ENCODE measurements around the gene B3GLCT.

Gene B3GLCT

DNA sequence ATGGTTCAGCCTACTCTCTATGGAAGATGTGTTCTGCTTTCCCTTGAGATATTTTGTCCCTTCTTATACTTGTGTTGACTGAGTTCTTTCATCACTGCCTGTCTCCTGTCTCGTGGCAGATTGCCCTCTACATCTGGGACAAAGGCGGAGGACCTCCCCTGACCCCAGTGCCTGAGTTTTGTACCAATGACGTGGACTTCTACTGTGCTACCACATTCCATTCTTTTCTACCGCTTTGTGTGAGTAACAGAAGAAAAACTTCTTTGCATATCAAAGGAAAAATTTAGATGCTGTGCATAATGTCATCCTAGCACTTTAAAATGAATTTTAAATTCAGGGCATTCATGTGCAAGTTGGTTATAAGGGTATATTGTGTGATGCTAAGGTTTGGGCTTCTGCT, 74.6 kb downstream of the B3GLCT start:
- Mint-ChIP-seq H3K4me3 (no peak overlapping the region), H3K36me3 (peaks cover 58% of the 10 kb centered on the region), H3K4me1 (no peaks in the 10 kb centered on the region), H3K9me3 (peaks cover 11% of the 10 kb centered on the region), H3K27me3 (no peaks in the 10 kb centered on the region), H3K27ac (no peak overlapping the region)

- Mint-ChIP-seq H3K27ac (no peak overlapping the region), H3K36me3 (peaks cover 53% of the 10 kb centered on the region), H3K4me1 (no peaks in the 10 kb centered on the region), H3K27me3 (no peaks in the 10 kb centered on the region), H3K9me3 (peaks cover 7% of the 10 kb centered on the region), H3K4me3 (no peak overlapping the region)
Measured at GRCh38 chr13:31276421-31276820, 76.6 kb downstream of the B3GLCT start.

- Mint-ChIP-seq H3K9me3 (peaks cover 7% of the 10 kb centered on the region), H3K27ac (no peak overlapping the region), H3K27me3 (no peaks in the 10 kb centered on the region), H3K4me3 (no peak overlapping the region), H3K36me3 (peaks cover 47% of the 10 kb centered on the region), H3K4me1 (no peaks in the 10 kb centered on the region)
Measured at GRCh38 chr13:31278869-31279268, 79.1 kb downstream of the B3GLCT start.

DNA sequence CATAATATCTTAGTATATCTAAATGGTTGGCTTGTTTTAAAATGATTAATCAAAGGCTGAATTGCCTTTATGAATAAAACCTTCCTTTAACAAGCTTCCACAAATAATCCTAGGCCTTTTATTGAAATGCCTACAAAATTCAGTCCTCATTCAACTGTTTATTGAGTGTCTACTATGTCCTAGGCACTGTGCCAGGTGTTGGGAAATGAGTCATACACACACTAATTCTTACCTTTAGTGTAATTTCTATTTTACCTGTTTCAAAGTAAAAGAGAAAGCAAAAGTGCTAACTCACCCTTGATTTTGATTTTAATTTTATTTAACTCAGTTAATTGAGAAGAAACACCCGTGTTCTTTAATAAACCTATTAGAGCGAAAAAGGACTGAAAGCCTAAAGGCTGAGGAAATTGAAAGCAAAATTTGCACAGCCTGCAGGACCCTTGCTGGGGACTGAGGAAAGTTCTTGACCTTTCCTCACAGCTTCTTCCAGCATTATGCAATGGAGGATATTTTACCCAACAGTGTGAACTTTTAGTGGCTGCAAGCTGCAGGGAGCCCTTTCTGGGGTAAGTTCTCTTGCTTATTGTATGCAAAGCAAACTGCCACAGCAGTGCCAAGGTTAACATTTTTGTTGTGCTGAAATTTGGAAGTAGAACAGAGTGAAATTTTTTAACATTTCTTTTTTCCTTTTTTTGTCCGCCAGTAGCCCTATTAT, 83.1 kb downstream of the B3GLCT start:
- peaks cover 27% of the 10 kb centered on the region for H3K9me3 Mint-ChIP-seq
- H3K4me3 Mint-ChIP-seq: no peak overlapping the region
- H3K4me1 Mint-ChIP-seq: no peaks in the 10 kb centered on the region
- peaks cover 36% of the 10 kb centered on the region for H3K36me3 Mint-ChIP-seq
- no peak overlapping the region for H3K27ac Mint-ChIP-seq
- no peaks in the 10 kb centered on the region for H3K27me3 Mint-ChIP-seq

DNA sequence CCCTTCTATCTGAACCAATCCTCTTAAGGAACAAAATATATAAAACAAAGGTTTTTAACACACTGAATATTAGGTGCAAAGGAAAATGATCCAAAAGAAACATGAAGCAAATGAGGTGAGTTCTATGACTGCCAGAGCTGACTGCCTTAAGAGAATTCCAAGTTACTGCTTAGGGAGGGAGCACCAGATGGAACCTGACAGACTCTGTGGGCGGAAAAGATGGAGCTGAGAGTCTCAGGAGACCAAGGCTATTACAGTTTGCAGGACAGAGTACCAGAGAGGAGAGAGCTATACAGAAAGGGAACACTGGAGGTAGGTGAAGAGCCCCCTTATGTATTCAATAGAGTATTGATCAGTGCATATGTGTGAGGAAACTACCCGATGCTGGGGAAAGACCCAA, 87.2 kb downstream of the B3GLCT start:
- Mint-ChIP-seq H3K27ac (no peak overlapping the region), H3K9me3 (peaks cover 32% of the 10 kb centered on the region), H3K27me3 (no peaks in the 10 kb centered on the region), H3K36me3 (peaks cover 54% of the 10 kb centered on the region), H3K4me1 (no peaks in the 10 kb centered on the region), H3K4me3 (no peak overlapping the region)

DNA sequence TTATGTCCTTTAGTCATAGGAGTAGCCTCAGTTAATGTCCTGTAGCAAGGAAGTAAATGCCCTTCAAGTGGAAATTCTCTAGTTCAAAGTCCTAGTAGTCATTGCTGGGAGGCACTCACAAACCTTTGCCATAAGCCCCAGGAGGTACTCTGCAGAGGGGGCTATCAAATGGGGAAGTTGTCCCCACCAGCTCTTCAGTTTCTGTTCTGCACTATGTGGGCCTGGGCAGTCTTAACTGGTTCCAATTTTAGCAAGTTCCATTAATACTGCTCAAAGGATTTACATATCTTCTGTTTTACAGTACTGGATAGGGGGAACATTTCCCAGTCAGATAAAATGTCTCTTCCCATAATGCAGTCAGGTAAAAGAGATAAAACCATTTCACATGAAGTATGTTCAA, 101.3 kb downstream of the B3GLCT start:
- H3K36me3 Mint-ChIP-seq: peaks cover 47% of the 10 kb centered on the region

GRCh38 chr13:31310356-31310755, 110.6 kb downstream of the B3GLCT start:
- Mint-ChIP-seq H3K4me3 (no peak overlapping the region), H3K9me3 (peaks cover 38% of the 10 kb centered on the region), H3K27me3 (no peaks in the 10 kb centered on the region), H3K36me3 (peaks cover 44% of the 10 kb centered on the region), H3K27ac (no peak overlapping the region), H3K4me1 (no peaks in the 10 kb centered on the region)

More for the DNA sequence above, 101.3 kb downstream of the B3GLCT start:
- H3K4me1 Mint-ChIP-seq: no peaks in the 10 kb centered on the region
- no peak overlapping the region for H3K27ac Mint-ChIP-seq
- H3K9me3 Mint-ChIP-seq: peaks cover 26% of the 10 kb centered on the region
- H3K27me3 Mint-ChIP-seq: no peaks in the 10 kb centered on the region
- no peak overlapping the region for H3K4me3 Mint-ChIP-seq

DNA sequence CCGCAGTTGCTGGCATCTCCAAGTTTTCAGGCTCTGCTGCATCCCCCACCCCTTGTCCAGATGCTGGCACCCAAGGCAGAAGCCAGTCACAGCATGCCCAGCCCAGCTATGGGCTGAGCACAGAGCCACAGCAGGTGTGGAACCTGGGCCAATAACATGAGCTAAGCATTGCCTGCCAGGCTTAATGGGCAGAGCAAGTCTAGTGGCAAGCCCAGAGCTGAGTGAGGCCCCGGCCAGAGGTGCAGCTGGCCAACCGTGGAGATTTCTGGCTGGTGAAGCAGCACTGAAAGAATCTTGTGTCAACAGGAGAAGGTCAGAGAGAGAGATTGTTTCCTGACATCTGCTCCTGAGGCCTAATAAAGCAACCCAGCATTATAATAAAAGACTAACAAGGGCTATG, 111.0 kb downstream of the B3GLCT start:
- Mint-ChIP-seq H3K4me1 (no peaks in the 10 kb centered on the region), H3K36me3 (peaks cover 44% of the 10 kb centered on the region), H3K27me3 (no peaks in the 10 kb centered on the region), H3K4me3 (no peak overlapping the region), H3K27ac (no peak overlapping the region), H3K9me3 (peaks cover 38% of the 10 kb centered on the region)

DNA sequence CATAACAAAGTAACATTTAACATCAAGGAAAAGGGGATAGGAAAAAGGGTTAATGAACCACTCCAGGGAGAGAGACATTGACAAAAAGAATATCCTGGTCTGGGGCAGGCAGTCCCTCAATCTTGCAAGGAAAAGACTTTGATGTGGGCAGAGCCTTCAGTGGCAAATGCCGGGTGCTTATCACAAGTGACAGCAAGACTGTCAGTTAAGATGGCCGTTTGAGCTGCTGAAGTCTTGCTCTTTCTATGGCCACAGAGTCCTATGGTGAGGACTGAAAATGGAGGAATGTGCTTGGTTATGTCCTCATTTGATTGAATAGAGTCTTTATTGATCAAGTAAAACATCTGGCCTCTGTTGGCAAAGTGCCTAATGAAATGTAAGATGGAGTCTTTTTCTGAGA, 112.1 kb downstream of the B3GLCT start:
- Mint-ChIP-seq H3K4me1 (no peaks in the 10 kb centered on the region), H3K9me3 (peaks cover 38% of the 10 kb centered on the region), H3K4me3 (no peak overlapping the region), H3K27me3 (no peaks in the 10 kb centered on the region), H3K27ac (no peak overlapping the region), H3K36me3 (peaks cover 44% of the 10 kb centered on the region)

DNA sequence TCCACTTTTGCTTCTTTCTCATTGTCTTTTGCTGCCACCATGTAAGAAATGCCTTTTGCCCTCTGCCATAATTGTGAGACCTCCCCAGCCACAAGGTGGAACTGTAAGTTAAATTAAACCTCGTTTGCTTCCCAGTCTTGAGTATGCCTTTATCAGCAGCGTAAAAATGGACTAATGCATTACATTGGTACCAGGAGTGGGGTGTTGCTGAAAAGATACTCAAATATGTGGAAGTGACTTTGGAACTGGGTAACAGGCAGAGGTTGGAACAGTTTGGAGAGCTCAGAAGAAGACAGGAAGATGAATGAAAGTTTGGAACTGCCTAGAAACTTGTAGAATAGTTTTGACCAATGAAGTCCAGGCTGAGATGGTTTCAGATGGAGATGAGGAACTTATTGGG, 115.2 kb downstream of the B3GLCT start:
- Mint-ChIP-seq H3K4me1 (no peaks in the 10 kb centered on the region), H3K27ac (no peak overlapping the region), H3K4me3 (no peak overlapping the region), H3K36me3 (peaks cover 41% of the 10 kb centered on the region), H3K27me3 (no peaks in the 10 kb centered on the region), H3K9me3 (peaks cover 29% of the 10 kb centered on the region)

- H3K4me3 Mint-ChIP-seq: no peak overlapping the region
- no peak overlapping the region for H3K27ac Mint-ChIP-seq
- no peaks in the 10 kb centered on the region for H3K4me1 Mint-ChIP-seq
- peaks cover 17% of the 10 kb centered on the region for H3K36me3 Mint-ChIP-seq
- H3K9me3 Mint-ChIP-seq: no peaks in the 10 kb centered on the region
- H3K27me3 Mint-ChIP-seq: no peaks in the 10 kb centered on the region
Measured at GRCh38 chr13:31320946-31321345, 121.2 kb downstream of the B3GLCT start.

GRCh38 chr13:31321457-31321856, 121.7 kb downstream of the B3GLCT start:
- peaks cover 18% of the 10 kb centered on the region for H3K36me3 Mint-ChIP-seq
- H3K9me3 Mint-ChIP-seq: no peaks in the 10 kb centered on the region
- H3K4me3 Mint-ChIP-seq: no peak overlapping the region
- H3K27me3 Mint-ChIP-seq: no peaks in the 10 kb centered on the region
- H3K4me1 Mint-ChIP-seq: no peaks in the 10 kb centered on the region
- no peak overlapping the region for H3K27ac Mint-ChIP-seq

DNA sequence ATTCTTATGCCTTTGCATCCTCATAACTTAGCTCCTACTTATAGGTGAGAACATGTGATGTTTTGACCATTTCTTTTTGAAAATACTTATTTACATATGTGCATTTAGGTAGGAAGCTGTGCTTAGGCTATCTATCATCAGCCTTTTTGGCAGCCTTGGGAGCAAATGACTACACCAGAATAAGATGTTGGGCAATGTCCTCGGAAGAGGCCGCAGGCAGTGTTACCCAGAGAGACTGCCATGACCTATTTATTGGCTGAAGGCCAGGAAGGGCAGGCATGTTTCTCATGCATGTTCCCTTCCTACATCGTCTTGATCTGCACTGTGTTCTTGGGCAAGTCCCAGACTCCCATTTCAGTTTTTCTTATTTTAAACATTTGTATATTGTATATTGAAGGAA, 122.3 kb downstream of the B3GLCT start:
- Mint-ChIP-seq H3K9me3 (no peaks in the 10 kb centered on the region), H3K36me3 (peaks cover 20% of the 10 kb centered on the region), H3K4me1 (no peaks in the 10 kb centered on the region), H3K4me3 (no peak overlapping the region), H3K27ac (no peak overlapping the region), H3K27me3 (no peaks in the 10 kb centered on the region)

DNA sequence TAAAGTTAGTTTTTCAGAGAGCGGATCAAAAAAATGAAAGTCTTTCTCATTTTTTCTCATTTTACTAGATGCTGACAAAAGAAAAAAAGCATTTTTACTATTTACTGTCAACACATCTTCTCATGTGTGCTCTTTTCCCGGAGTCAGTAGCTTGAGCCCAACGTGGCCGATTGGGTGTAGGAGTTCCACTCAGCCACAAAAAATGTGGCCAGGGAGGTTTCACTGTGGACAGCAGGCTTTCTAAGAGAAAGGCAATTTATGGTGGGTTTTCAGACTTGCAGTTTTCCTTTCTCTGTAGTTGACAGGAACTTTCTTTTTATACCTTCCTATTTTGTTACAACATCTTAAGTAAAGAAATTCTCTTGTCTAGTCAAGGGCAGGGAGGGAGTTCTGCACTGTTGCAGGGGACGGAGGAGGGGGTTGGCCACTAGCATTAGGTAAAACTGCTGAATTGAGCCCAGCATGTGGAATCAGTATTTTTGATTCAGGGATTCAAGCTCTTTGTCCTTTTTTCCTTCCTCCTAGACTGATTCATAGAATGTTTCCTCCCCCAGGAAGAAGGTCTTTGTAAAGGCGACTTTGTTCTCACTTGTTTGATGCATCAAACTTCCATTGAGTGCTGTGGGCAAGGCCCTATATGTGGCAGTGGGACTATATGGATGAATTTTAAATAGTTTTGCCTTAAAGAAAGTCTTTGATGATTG, 123.1 kb downstream of the B3GLCT start:
- Mint-ChIP-seq H3K4me1 (no peaks in the 10 kb centered on the region), H3K9me3 (no peaks in the 10 kb centered on the region), H3K4me3 (no peak overlapping the region), H3K27ac (no peak overlapping the region), H3K27me3 (no peaks in the 10 kb centered on the region), H3K36me3 (peaks cover 19% of the 10 kb centered on the region)

GRCh38 chr13:31327182-31327860, 127.5 kb downstream of the B3GLCT start:
- Mint-ChIP-seq H3K4me3 (no peak overlapping the region), H3K9me3 (peaks cover 3% of the 10 kb centered on the region), H3K36me3 (peaks cover 30% of the 10 kb centered on the region), H3K27ac (no peak overlapping the region), H3K4me1 (no peaks in the 10 kb centered on the region), H3K27me3 (no peaks in the 10 kb centered on the region)

DNA sequence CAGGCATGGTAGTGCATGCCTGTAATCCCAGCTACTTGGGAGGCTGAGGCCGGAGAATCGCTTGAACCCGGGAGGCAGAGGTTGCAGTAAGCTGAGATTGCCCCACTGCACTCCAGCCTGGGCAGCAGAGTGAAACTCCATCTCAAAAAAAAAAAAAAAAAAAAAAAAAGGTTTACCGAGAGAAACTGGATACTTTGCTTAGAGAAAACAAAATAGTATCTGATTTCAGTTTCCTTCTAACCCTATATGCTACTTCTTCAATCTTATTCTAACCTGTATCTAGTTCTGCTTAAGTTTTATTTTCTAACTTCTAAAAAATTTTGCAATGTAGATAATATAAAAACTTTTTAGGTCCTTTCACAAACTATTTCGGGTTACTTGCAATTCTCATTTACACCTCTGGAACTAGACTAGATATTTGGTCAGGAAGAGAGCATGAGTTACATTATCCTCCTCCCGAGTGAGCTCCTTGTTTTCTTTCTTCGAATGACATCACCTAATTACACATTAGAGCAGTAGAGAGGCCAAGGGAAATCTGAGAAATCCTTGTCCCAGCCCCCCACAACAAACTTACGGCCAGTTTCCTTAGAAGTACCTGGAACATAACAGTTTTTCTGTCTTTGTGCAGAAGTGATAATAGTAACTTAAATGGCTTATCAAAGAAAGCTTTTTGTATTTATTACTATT, 128.9 kb downstream of the B3GLCT start:
- peaks cover 29% of the 10 kb centered on the region for H3K36me3 Mint-ChIP-seq
- H3K9me3 Mint-ChIP-seq: peaks cover 3% of the 10 kb centered on the region
- no peaks in the 10 kb centered on the region for H3K4me1 Mint-ChIP-seq
- no peak overlapping the region for H3K27ac Mint-ChIP-seq
- H3K27me3 Mint-ChIP-seq: no peaks in the 10 kb centered on the region
- H3K4me3 Mint-ChIP-seq: no peak overlapping the region
